ENCODE results near the gene MAPK14. TPM values are rescaled to one million over a fixed set of nuclear protein-coding genes. Genes with fewer than 3 reads are reported as not detected.

MAPK14 gene
- total RNA-seq (2022; extraction: Qiagen RNA extraction) = 23.0 to 28.2 TPM (median 25.7 TPM) in 5 replicates

DNA sequence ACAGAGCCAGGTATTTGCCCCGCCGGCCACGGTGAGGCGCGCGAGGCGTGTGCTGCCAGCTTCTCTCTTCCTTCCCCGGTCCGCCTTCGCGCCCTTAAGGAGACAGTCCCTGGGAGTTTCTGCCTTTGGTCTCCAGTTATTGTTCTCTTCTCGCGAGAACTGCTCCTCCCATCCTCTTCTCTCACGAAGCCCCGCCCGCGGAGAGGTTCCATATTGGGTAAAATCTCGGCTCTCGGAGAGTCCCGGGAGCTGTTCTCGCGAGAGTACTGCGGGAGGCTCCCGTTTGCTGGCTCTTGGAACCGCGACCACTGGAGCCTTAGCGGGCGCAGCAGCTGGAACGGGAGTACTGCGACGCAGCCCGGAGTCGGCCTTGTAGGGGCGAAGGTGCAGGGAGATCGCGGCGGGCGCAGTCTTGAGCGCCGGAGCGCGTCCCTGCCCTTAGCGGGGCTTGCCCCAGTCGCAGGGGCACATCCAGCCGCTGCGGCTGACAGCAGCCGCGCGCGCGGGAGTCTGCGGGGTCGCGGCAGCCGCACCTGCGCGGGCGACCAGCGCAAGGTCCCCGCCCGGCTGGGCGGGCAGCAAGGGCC is at the start of gene MAPK14:
Gene MAPK14 (plus strand): TSS at position 308 of the 587 bp plus-strand sequence. CDS start 350 bp downstream, outside the sequence.

DNA sequence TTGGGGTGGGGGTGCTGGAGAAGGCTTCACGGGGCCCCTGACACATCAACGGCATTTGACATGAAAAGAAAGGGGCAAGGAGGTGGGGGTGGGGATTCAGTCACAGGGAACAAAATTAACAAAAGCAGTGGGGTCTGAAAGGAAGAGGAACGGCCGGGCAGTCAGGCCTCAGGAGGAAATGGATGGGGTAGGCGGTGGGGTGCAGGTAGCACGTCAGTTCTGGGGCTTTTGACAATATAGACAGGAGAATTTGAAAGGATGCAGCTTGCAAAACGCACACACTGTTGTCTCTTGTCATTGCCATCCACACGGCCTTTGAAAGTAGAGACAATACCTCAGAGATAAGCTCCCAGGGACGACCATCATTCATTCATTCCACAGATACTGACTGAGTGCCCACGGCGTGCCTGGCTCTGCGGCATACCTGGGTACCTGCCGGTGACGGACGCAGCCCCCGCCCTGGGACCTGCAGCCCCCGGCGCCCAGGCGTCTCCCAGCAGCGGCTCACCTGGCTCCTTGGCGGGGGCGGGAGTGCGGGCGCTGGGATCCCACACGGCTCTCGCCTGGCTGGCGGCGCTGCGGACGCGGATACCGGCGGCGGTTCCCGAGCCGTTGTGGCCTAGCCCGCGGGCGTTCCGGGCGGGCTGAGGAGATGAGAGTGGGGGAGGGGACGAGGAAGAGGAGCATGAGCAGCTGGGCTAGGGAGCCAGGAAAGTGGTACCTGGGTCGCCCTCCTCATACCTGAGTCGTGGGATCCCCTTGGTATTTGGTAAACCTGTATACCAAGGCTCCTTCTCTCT is 3.4 kb upstream of the MAPK14 start, which contains the start of gene SLC26A8:
Gene SLC26A8 (minus strand): TSS at position 646 of the 800 bp plus-strand sequence. CDS start 4,934 bp downstream, outside the sequence.

DNA sequence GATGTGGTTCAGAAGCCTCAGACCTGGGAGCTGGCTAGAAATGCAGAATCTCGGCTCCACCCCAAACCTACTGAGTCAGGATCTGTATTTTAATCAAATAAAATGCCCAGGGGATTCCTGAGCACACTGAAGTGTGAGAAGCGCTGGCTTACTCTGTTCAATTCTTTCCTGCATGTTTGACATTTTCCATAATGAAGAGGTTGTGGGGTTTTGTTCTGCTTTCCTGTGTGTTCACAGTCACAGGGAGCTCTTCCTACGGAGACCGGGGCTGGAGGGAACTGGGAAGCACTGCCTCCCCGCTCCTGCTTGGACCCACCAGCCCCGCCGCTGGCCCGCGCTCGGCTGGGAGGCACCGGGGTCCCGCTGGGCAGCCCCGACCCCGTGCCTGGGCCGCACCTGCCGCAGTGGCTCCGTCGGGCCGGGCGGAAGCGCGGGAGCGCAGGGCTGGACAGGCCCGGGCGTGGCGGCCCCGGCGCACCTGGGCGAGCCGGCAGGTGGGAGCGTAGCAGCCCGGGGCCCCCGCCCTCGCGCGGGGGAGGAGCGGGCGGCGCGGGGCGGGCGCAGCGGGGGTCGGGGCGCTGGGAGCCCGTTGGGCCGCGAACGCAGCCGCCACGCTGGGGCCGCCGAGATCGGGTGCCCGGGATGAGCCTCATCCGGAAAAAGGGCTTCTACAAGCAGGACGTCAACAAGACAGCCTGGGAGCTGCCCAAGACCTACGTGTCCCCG is 102.5 kb downstream of the MAPK14 start, which contains the start of gene MAPK13:
Gene MAPK13 (plus strand): TSS at position 573 of the 726 bp plus-strand sequence. CDS start 70 bp downstream, at position 643.

Other genes with a start within 250 kb of the MAPK14 start
- not detected in 5 replicates for gene CLPSL1, start 246.8 kb upstream of the MAPK14 start, total RNA-seq (2022; extraction: Qiagen RNA extraction)
- not detected in 5 replicates for gene CLPS, start 230.5 kb upstream of the MAPK14 start, total RNA-seq (2022; extraction: Qiagen RNA extraction)
- gene LHFPL5, start 222.5 kb upstream of the MAPK14 start, total RNA-seq (2022; extraction: Qiagen RNA extraction) = 0.20 to 0.23 TPM in 2 of 5 replicates, not detected in the others
- gene SRPK1, start 106.7 kb upstream of the MAPK14 start, total RNA-seq (2022; extraction: Qiagen RNA extraction) = 26.8 to 48.8 TPM (median 32.4 TPM) in 5 replicates
- gene SLC26A8, start 3.2 kb upstream of the MAPK14 start, total RNA-seq (2022; extraction: Qiagen RNA extraction) = not detected in 5 replicates
- 0.55 to 1.3 TPM (median 0.73 TPM) in 5 replicates for gene MAPK13, start 102.7 kb downstream of the MAPK14 start, total RNA-seq (2022; extraction: Qiagen RNA extraction)
- gene BRPF3, start 168.9 kb downstream of the MAPK14 start, total RNA-seq (2022; extraction: Qiagen RNA extraction) = 10.1 to 12.0 TPM (median 10.4 TPM) in 5 replicates
- gene PNPLA1, start 242.3 kb downstream of the MAPK14 start, total RNA-seq (2022; extraction: Qiagen RNA extraction) = not detected in 5 replicates